ENCODE measurements around the gene EIF2D.

DNA sequence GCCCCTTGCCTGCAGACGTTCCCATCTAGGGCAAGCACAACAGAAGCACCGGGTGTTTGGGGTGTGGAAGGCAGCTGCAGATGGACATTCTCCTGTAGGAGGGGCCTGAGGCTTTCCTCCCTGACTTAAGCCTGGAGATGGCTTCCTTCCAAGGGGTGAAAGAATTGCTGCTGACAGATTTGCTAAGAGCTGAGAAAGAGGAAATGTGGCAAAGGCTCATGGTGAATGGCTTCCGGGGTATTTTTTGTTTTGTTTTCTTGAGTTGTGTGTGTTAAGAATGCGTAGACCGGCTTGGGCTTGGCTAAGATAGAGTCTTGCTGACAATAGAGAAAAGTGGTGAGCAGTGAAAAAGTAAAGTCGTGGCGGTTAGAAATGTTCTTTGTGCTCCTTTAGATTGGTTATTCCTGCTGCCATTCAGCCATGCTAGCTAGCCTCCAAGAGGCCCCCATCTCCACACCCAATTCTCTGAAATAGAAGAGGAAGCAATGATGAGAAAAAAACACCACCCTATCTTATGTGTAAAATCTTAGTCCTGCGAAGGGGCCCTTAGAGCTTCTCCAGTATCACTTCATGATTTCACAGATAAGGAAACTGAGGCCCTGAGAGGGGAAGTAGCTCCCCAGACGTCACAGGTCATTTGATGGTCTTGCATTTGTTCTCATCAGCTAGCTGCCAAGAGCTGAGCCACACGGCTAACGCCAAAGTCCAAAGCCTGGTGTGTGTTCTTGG lies 36.9 kb downstream of the EIF2D start:
- TF ChIP-seq, protein P1, sequence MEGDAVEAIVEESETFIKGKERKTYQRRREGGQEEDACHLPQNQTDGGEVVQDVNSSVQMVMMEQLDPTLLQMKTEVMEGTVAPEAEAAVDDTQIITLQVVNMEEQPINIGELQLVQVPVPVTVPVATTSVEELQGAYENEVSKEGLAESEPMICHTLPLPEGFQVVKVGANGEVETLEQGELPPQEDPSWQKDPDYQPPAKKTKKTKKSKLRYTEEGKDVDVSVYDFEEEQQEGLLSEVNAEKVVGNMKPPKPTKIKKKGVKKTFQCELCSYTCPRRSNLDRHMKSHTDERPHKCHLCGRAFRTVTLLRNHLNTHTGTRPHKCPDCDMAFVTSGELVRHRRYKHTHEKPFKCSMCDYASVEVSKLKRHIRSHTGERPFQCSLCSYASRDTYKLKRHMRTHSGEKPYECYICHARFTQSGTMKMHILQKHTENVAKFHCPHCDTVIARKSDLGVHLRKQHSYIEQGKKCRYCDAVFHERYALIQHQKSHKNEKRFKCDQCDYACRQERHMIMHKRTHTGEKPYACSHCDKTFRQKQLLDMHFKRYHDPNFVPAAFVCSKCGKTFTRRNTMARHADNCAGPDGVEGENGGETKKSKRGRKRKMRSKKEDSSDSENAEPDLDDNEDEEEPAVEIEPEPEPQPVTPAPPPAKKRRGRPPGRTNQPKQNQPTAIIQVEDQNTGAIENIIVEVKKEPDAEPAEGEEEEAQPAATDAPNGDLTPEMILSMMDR (IDR thresholded peaks at IDR 0.05) = no peak
- TF ChIP-seq, protein P2, sequence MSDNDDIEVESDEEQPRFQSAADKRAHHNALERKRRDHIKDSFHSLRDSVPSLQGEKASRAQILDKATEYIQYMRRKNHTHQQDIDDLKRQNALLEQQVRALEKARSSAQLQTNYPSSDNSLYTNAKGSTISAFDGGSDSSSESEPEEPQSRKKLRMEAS (IDR thresholded peaks at IDR 0.05) = no peak
- TF ChIP-seq, protein P3, sequence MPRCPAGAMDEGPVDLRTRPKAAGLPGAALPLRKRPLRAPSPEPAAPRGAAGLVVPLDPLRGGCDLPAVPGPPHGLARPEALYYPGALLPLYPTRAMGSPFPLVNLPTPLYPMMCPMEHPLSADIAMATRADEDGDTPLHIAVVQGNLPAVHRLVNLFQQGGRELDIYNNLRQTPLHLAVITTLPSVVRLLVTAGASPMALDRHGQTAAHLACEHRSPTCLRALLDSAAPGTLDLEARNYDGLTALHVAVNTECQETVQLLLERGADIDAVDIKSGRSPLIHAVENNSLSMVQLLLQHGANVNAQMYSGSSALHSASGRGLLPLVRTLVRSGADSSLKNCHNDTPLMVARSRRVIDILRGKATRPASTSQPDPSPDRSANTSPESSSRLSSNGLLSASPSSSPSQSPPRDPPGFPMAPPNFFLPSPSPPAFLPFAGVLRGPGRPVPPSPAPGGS (IDR thresholded peaks at IDR 0.05) = no peak
- TF ChIP-seq, protein P4, sequence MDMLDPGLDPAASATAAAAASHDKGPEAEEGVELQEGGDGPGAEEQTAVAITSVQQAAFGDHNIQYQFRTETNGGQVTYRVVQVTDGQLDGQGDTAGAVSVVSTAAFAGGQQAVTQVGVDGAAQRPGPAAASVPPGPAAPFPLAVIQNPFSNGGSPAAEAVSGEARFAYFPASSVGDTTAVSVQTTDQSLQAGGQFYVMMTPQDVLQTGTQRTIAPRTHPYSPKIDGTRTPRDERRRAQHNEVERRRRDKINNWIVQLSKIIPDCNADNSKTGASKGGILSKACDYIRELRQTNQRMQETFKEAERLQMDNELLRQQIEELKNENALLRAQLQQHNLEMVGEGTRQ (IDR thresholded peaks at IDR 0.05) = no peak
- no peak for TF ChIP-seq FOSL2 (IDR thresholded peaks at IDR 0.05)
- no peak for TF ChIP-seq FOSL2 (CRISPR knock-in tag; IDR thresholded peaks at IDR 0.05)
- TF ChIP-seq JUN (IDR thresholded peaks at IDR 0.05) = no peak
- no peak for TF ChIP-seq POLR2A (IDR thresholded peaks at IDR 0.05; ENCODE audit: low read length)
- TF ChIP-seq NR3C1 (IDR thresholded peaks at IDR 0.05) = no peak
- TF ChIP-seq JUNB (IDR thresholded peaks at IDR 0.05) = no peak
- no peak for TF ChIP-seq MAFK (IDR thresholded peaks at IDR 0.05; ENCODE audit: partially characterized antibody)
